Measurements from ENCODE around the gene NADSYN1.

Gene NADSYN1

DNA sequence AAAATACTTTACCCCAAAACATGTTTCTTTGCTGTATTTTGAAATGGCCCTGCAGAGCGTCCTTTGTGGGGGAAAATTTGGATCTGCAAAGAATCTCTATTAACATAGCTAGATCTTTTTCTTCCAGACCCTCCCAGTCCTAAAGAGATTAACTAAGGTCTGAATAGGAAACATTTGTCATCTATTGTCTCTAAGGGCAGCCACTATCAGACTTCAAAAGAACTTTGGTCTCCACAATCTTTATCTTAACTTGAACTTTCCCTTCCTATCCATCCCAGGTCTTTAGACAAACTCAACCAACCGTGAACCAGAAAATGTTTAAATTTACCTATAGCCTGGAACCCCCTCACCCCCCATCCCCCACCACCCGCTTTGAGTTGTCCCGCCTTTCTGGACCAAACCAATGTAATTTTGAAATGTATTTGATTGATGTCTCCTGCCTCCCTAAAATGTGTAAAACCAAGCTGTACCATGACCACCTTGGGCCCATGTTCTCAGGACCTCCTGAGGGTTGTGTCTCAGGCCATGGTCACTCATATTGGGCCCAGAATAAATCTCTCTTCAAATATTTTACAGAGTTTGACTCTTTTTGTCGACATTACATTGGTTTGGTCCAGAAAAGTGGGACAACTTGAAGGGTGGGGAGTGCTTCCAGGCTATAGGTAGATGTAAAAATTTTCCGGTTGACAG, 91.7 kb downstream of the NADSYN1 start:
- H3K4me1 ChIP-seq (ENCODE audit: insufficient read depth, low read length): no peaks in the 10 kb centered on the region
- DNase-seq: no peak
- H3K4me3 ChIP-seq (ENCODE audit: low read depth in 1 of 2, low read length in 2 of 2): no peak overlapping the region
- no peaks in the 10 kb centered on the region for H3K36me3 ChIP-seq (ENCODE audit: insufficient read depth, low read length)
- no peaks in the 10 kb centered on the region for H4K20me1 ChIP-seq (ENCODE audit: insufficient read depth, low read length)
- TF ChIP-seq EZH2 (IDR thresholded peaks at IDR 0.05; ENCODE audit: borderline replicate concordance, low read depth, low read length, severe bottlenecking): no peak
- TF ChIP-seq, protein P1, sequence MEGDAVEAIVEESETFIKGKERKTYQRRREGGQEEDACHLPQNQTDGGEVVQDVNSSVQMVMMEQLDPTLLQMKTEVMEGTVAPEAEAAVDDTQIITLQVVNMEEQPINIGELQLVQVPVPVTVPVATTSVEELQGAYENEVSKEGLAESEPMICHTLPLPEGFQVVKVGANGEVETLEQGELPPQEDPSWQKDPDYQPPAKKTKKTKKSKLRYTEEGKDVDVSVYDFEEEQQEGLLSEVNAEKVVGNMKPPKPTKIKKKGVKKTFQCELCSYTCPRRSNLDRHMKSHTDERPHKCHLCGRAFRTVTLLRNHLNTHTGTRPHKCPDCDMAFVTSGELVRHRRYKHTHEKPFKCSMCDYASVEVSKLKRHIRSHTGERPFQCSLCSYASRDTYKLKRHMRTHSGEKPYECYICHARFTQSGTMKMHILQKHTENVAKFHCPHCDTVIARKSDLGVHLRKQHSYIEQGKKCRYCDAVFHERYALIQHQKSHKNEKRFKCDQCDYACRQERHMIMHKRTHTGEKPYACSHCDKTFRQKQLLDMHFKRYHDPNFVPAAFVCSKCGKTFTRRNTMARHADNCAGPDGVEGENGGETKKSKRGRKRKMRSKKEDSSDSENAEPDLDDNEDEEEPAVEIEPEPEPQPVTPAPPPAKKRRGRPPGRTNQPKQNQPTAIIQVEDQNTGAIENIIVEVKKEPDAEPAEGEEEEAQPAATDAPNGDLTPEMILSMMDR (IDR thresholded peaks at IDR 0.05; ENCODE audit: borderline replicate concordance, extremely low read depth, low read length, poor library complexity, severe bottlenecking): no peak
- H3K4me2 ChIP-seq (ENCODE audit: insufficient read depth, low read length): no peak overlapping the region
- ATAC-seq (ENCODE audit: insufficient read depth, low read depth): no peak
- peaks cover 5% of the 10 kb centered on the region for H3K27me3 ChIP-seq (ENCODE audit: insufficient read depth, low read length, poor library complexity)
- H3K27ac ChIP-seq (ENCODE audit: low read length): no peak overlapping the region
- H2AFZ ChIP-seq (ENCODE audit: low read depth, low read length): no peak overlapping the region
- no peaks in the 10 kb centered on the region for H3K79me2 ChIP-seq (ENCODE audit: insufficient read depth, low read length)
- no peaks in the 10 kb centered on the region for H3K9me3 ChIP-seq (ENCODE audit: insufficient read depth, low read length, severe bottlenecking)
- H3K9ac ChIP-seq (ENCODE audit: low read depth, low read length): no peak overlapping the region

DNA sequence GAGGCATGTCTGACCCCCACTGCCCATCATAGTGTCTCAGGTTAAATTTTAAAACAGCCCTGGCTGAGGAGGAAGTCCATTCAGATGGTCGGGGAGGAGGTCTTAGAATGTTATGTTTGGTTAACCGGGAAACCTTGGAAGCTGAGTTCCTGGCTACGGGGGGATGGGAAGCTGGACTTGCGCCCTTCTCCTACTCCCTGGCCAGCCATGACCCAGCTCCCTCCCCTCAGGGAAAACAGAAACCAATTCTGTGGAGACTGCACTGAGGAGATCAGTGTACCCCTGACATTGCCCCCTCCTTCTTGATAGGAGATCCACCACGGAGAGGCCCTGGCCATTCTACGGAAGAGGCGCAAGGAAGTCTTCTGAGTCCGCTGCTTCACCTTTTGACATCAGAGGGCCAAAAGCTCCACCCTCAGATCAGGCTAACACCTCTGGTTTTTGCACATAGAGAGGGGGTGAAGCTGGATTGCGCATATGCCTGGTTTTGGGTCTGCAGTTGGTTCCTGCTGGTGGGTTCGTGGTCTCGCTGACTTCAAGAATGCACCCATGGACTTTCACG, 92.5 kb downstream of the NADSYN1 start:
- Histone ChIP-seq H3K4me3 (ENCODE audit: low read depth in 1 of 2, low read length in 2 of 2) (no peak overlapping the region), H2AFZ (ENCODE audit: low read depth, low read length) (no peak overlapping the region), H3K9me3 (ENCODE audit: insufficient read depth, low read length, severe bottlenecking) (no peaks in the 10 kb centered on the region), H4K20me1 (ENCODE audit: insufficient read depth, low read length) (no peaks in the 10 kb centered on the region), H3K4me2 (ENCODE audit: insufficient read depth, low read length) (no peak overlapping the region), H3K4me1 (ENCODE audit: insufficient read depth, low read length) (no peaks in the 10 kb centered on the region), H3K36me3 (ENCODE audit: insufficient read depth, low read length) (no peaks in the 10 kb centered on the region), H3K27me3 (ENCODE audit: insufficient read depth, low read length, poor library complexity) (peaks cover 5% of the 10 kb centered on the region), H3K79me2 (ENCODE audit: insufficient read depth, low read length) (no peaks in the 10 kb centered on the region), H3K27ac (ENCODE audit: low read length) (no peak overlapping the region), H3K9ac (ENCODE audit: low read depth, low read length) (no peak overlapping the region)
- TF ChIP-seq, protein P1 (IDR thresholded peaks at IDR 0.05; ENCODE audit: borderline replicate concordance, extremely low read depth, low read length, poor library complexity, severe bottlenecking): no peak
- no peak for TF ChIP-seq EZH2 (IDR thresholded peaks at IDR 0.05; ENCODE audit: borderline replicate concordance, low read depth, low read length, severe bottlenecking)
- DNase-seq (no peak), ATAC-seq (ENCODE audit: insufficient read depth, low read depth) (no peak)

DNA sequence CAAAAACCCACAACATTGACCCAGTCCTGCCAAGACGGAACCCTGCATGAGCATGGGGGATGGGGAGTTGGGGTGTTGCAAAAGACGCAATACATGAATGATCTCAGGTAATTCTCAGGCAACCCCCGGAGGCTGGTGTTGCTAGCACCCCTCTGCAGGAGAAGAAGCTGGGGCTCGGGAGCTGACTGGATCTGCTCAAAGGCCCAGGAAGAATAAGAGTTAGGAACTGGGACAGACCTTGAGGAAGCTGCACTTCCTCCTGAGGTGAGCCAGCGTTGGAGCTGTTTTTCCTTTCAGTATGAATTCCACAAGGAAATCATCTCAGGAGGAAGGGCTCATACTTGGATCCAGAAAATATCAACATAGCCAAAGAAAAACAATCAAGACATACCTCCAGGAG, 95.1 kb downstream of the NADSYN1 start, which contains the start of gene KRTAP5-9:
Gene KRTAP5-9 (plus strand): TSS at position 301 of the 400 bp plus-strand sequence. CDS start 238 bp downstream, outside the sequence.
- ATAC-seq (ENCODE audit: insufficient read depth, low read depth): no peak
- no peak within 1 kb of the TSS for H3K9ac ChIP-seq (ENCODE audit: low read depth, low read length)
- no peaks in the 10 kb centered on the region for H3K4me1 ChIP-seq (ENCODE audit: insufficient read depth, low read length)
- H4K20me1 ChIP-seq (ENCODE audit: insufficient read depth, low read length): no peaks in the 10 kb centered on the region
- TF ChIP-seq EZH2 (IDR thresholded peaks at IDR 0.05; ENCODE audit: borderline replicate concordance, low read depth, low read length, severe bottlenecking): no peak
- TF ChIP-seq, protein P1 (IDR thresholded peaks at IDR 0.05; ENCODE audit: borderline replicate concordance, extremely low read depth, low read length, poor library complexity, severe bottlenecking): no peak
- H3K27me3 ChIP-seq (ENCODE audit: insufficient read depth, low read length, poor library complexity): peaks cover 5% of the 10 kb centered on the region
- DNase-seq: no peak
- H3K9me3 ChIP-seq (ENCODE audit: insufficient read depth, low read length, severe bottlenecking): no peaks in the 10 kb centered on the region
- H2AFZ ChIP-seq (ENCODE audit: low read depth, low read length): no peak within 1 kb of the TSS
- H3K36me3 ChIP-seq (ENCODE audit: insufficient read depth, low read length): no peaks in the 10 kb centered on the region
- H3K4me2 ChIP-seq (ENCODE audit: insufficient read depth, low read length): no peak within 1 kb of the TSS
- H3K27ac ChIP-seq (ENCODE audit: low read length): no peak within 1 kb of the TSS
- H3K4me3 ChIP-seq (ENCODE audit: low read depth in 1 of 2, low read length in 2 of 2): no peak within 1 kb of the TSS
- H3K79me2 ChIP-seq (ENCODE audit: insufficient read depth, low read length): no peaks in the 10 kb centered on the region

Measured in DND-41 (cell line).